Measurements from ENCODE around the gene PPP2R2C.
A peak's percentile ranks its signal among the peaks of the same experiment; 100 is the strongest.

PPP2R2C gene

DNA sequence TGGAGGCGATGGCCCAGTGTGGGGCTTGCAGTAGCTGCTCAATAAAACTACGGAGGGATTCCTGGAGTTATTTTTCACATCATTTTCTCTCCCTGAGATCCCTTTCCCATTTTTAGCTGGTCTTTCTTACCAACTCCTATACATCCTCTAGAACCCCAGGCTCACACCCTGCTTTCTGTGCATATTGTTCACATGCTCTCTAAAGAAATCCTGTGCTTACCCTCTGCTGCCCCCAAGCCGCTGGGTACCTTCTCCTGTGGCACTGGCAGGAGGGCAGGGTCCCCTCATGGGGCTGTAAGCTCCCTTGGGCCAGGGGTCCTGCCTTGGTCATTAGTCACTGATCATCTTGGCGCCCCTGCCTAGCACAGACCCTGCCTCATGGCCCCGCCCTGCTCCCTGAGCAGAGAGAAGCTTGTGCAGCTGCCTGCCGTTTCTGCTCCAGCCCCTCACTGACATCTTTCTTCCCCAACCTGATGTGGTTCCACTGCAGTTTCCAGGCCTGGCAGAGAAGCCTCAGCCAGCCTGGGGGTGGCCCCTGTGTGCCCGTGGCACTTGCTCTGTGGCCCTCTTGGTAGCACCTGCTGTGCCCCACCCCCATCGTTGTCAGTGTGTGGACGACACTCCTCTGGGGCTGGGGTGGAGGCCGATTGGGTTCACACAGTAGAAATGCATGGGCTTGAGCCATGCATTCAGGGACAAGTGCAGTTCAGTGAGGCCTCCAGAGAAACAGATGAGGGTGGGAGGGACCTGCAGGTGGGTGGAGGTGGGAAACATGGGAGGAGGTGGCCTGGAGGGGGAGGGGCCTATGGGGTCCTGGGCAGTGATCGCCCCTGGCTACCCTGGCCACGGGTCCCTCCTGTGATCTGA lies 133.2 kb downstream of the PPP2R2C start:
- Histone ChIP-seq H4K20me1 (ENCODE audit: insufficient read depth, low read length, poor library complexity, severe bottlenecking) (no peaks in the 10 kb centered on the region), H3K9ac (ENCODE audit: low read depth, low read length, poor library complexity, severe bottlenecking) (no peak overlapping the region), H3K79me2 (ENCODE audit: insufficient read depth, low read length) (no peaks in the 10 kb centered on the region), H3K4me3 (ENCODE audit: low read length, poor library complexity, severe bottlenecking) (no peak overlapping the region), H3K4me1 (ENCODE audit: insufficient read depth, low read length, poor library complexity, severe bottlenecking) (peaks cover 24% of the 10 kb centered on the region), H3K36me3 (ENCODE audit: insufficient read depth, low read length) (no peaks in the 10 kb centered on the region), H2AFZ (ENCODE audit: low read length) (no peak overlapping the region), H3F3A (ENCODE audit: low read depth) (no peaks in the 10 kb centered on the region), H3K9me3 (ENCODE audit: insufficient read depth, low read depth, low read length) (no peaks in the 10 kb centered on the region), H3K4me2 (ENCODE audit: low read depth, low read length, poor library complexity, severe bottlenecking) (no peak overlapping the region), H3K27me3 (ENCODE audit: insufficient read depth, low read length, poor library complexity, severe bottlenecking) (no peaks in the 10 kb centered on the region), H3K9me2 (replicated peaks; ENCODE audit: low read depth, low read length) (no peaks in the 10 kb centered on the region)
- no peak for TF ChIP-seq EZH2phosphoT487 (IDR thresholded peaks at IDR 0.05; ENCODE audit: borderline replicate concordance)
- TF ChIP-seq, protein P1, sequence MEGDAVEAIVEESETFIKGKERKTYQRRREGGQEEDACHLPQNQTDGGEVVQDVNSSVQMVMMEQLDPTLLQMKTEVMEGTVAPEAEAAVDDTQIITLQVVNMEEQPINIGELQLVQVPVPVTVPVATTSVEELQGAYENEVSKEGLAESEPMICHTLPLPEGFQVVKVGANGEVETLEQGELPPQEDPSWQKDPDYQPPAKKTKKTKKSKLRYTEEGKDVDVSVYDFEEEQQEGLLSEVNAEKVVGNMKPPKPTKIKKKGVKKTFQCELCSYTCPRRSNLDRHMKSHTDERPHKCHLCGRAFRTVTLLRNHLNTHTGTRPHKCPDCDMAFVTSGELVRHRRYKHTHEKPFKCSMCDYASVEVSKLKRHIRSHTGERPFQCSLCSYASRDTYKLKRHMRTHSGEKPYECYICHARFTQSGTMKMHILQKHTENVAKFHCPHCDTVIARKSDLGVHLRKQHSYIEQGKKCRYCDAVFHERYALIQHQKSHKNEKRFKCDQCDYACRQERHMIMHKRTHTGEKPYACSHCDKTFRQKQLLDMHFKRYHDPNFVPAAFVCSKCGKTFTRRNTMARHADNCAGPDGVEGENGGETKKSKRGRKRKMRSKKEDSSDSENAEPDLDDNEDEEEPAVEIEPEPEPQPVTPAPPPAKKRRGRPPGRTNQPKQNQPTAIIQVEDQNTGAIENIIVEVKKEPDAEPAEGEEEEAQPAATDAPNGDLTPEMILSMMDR (conservative IDR thresholded peaks at IDR 0.05; ENCODE audit: low read length) = no peak

DNA sequence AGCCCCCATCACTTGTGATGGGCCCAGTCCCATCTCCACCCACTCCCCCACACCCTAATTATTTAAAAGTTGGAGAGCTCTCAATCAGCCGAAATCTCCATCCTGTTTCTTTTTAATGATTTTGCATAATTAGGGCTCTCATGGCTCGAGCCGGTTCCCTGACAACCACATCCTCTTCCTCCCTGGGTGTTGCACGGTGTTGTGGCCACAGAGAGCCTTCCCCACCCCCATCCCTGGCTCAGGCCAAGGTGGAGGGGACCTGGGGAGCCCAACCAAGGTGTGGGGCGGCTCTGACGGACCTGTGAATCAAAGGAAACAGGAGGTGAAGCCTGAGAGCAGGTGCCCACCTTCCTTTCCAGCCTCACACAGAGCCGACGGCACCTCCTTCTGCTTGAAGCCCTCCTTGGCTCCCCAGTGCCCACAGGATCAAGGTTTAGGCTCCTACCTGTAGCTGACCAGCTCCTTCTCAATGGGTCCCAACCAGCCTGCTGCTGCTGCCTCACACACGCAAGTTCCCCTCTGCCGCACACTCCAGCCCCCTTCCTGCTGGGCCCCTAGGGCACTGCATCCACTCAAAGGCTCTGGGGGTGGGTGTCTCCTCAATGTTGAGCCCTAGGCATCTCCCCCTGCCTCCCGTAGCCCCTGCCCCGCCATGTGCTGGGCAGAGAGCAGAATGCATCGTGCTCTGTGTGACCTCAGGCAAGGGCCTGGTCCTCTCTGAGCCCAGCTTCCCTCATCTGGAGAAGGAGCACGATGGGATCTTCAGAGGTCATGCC lies 134.1 kb downstream of the PPP2R2C start:
- Histone ChIP-seq H3K9me3 (ENCODE audit: insufficient read depth, low read depth, low read length) (no peaks in the 10 kb centered on the region), H3K36me3 (ENCODE audit: insufficient read depth, low read length) (no peaks in the 10 kb centered on the region), H3K27me3 (ENCODE audit: insufficient read depth, low read length, poor library complexity, severe bottlenecking) (no peaks in the 10 kb centered on the region), H3K4me1 (ENCODE audit: insufficient read depth, low read length, poor library complexity, severe bottlenecking) (peaks cover 24% of the 10 kb centered on the region), H2AFZ (ENCODE audit: low read length) (no peak overlapping the region), H3F3A (ENCODE audit: low read depth) (no peaks in the 10 kb centered on the region), H3K4me2 (ENCODE audit: low read depth, low read length, poor library complexity, severe bottlenecking) (peak overlapping the region; percentile 56), H3K4me3 (ENCODE audit: low read length, poor library complexity, severe bottlenecking) (peak overlapping the region; percentile 22), H3K79me2 (ENCODE audit: insufficient read depth, low read length) (no peaks in the 10 kb centered on the region), H3K9me2 (replicated peaks; ENCODE audit: low read depth, low read length) (no peaks in the 10 kb centered on the region), H3K9ac (ENCODE audit: low read depth, low read length, poor library complexity, severe bottlenecking) (no peak overlapping the region), H4K20me1 (ENCODE audit: insufficient read depth, low read length, poor library complexity, severe bottlenecking) (no peaks in the 10 kb centered on the region)
- no peak for TF ChIP-seq EZH2phosphoT487 (IDR thresholded peaks at IDR 0.05; ENCODE audit: borderline replicate concordance)
- TF ChIP-seq, protein P1 (conservative IDR thresholded peaks at IDR 0.05; ENCODE audit: low read length) = no peak

DNA sequence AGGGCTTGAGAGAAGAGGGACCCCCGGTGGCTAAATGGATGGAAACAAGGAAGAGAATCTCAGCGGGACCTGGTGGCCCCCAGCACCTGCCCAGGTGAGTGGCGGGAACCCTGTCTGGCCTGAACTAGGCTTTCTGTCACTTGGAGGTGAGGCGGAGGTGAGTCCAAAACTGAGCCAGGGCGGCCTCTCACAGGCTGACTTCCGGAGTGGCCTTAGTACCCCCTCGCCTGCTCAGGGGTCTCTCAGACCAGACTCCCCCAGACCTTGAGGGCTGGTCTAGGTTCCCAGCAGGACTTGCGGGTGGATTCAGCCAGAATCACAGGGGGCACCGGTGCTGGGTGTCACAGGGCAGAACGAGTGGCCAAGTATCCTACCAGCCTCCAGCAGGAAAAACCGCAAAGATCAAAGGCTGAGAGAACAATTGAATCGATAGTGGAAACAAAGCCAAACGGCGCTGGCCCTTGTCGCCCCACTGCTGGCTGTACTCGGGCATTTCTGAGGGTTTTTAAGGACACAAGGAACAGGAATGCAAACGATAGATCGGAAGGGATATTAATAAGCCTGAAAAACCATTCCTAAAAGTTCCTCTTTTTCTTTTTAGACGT lies 135.0 kb downstream of the PPP2R2C start:
- no peak overlapping the region for H2AFZ ChIP-seq (ENCODE audit: low read length)
- peak overlapping the region; percentile 56 for H3K4me2 ChIP-seq (ENCODE audit: low read depth, low read length, poor library complexity, severe bottlenecking)
- no peaks in the 10 kb centered on the region for H3F3A ChIP-seq (ENCODE audit: low read depth)
- H3K27me3 ChIP-seq (ENCODE audit: insufficient read depth, low read length, poor library complexity, severe bottlenecking) = no peaks in the 10 kb centered on the region
- H3K79me2 ChIP-seq (ENCODE audit: insufficient read depth, low read length) = no peaks in the 10 kb centered on the region
- H3K4me1 ChIP-seq (ENCODE audit: insufficient read depth, low read length, poor library complexity, severe bottlenecking) = peaks cover 24% of the 10 kb centered on the region
- no peaks in the 10 kb centered on the region for H3K9me2 ChIP-seq (replicated peaks; ENCODE audit: low read depth, low read length)
- no peaks in the 10 kb centered on the region for H4K20me1 ChIP-seq (ENCODE audit: insufficient read depth, low read length, poor library complexity, severe bottlenecking)
- no peak for TF ChIP-seq EZH2phosphoT487 (IDR thresholded peaks at IDR 0.05; ENCODE audit: borderline replicate concordance)
- TF ChIP-seq, protein P1 (conservative IDR thresholded peaks at IDR 0.05; ENCODE audit: low read length) = 0 out of 2 replicates have a peak, but pooled peaks have one; percentile 10
- H3K4me3 ChIP-seq (ENCODE audit: low read length, poor library complexity, severe bottlenecking) = peak overlapping the region; percentile 22
- no peaks in the 10 kb centered on the region for H3K36me3 ChIP-seq (ENCODE audit: insufficient read depth, low read length)
- no peak overlapping the region for H3K9ac ChIP-seq (ENCODE audit: low read depth, low read length, poor library complexity, severe bottlenecking)
- H3K9me3 ChIP-seq (ENCODE audit: insufficient read depth, low read depth, low read length) = no peaks in the 10 kb centered on the region
